GM12872 (cell line): ENCODE measurements around the gene TP53BP2.

ENCODE experiments used
- TF ChIP-seq, protein P1 (sequence below): IDR thresholded peaks from 3 replicates; pipeline ENCODE4 v1.5.1; 2011; ENCODE audit warnings: low read depth, mild to moderate bottlenecking, low read length, moderate library complexity; ENCODE audit not compliant: insufficient read depth

The TP53BP2 gene

DNA sequence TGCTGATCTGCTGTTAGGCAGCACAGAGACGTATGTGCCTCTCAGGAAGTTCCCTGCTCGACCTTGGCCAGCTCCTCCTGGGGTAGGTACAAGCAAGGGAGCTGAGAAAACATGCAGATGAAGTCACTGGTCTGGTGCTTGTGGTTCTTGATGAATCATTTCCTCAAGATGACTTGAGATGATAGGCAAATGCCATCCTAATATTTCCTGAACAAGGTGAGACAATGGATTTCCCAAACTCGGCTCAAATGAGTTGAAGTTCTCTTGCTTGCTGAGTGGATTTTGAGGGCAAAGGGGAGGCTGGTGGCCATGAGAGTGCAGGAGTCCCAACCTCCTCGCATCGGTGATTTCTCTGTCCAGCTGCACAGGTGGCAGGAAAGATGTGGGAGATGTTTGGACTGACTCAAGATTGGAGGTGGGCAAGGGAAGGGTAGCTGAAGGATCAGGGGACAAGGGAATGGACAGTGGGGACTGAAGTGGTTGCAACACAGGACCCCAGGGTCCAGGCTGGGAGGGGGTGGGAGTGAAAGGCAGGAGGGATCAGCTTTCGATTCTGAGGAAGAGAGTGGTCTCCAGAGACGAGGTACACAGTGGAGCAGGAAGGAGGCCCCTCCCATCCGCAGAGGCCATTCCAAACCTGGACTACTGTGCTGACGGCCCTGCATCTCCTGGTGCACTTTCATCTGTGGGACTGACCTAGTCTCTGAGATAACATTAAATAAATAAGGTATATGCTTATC is 69.5 kb downstream of the TP53BP2 start:
- TF ChIP-seq, protein P1, sequence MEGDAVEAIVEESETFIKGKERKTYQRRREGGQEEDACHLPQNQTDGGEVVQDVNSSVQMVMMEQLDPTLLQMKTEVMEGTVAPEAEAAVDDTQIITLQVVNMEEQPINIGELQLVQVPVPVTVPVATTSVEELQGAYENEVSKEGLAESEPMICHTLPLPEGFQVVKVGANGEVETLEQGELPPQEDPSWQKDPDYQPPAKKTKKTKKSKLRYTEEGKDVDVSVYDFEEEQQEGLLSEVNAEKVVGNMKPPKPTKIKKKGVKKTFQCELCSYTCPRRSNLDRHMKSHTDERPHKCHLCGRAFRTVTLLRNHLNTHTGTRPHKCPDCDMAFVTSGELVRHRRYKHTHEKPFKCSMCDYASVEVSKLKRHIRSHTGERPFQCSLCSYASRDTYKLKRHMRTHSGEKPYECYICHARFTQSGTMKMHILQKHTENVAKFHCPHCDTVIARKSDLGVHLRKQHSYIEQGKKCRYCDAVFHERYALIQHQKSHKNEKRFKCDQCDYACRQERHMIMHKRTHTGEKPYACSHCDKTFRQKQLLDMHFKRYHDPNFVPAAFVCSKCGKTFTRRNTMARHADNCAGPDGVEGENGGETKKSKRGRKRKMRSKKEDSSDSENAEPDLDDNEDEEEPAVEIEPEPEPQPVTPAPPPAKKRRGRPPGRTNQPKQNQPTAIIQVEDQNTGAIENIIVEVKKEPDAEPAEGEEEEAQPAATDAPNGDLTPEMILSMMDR: no peak

DNA sequence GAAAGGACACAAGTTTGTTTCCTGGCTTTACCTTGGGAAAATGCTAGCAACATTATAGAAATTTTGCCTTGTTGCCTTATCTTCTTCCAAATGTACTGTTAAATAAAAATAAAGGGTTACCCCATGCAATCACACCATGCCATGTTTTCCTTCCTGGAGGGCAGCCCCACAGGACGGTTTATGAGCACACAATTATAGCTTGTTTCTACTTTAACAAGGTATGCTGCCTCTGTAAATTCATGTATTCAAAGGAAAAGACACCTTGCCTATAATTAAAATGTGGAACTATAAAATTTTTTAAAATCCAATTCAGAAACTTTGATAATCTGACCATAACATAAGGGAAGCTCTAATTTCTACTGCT is 70.1 kb downstream of the TP53BP2 start:
- TF ChIP-seq, protein P1: no peak

DNA sequence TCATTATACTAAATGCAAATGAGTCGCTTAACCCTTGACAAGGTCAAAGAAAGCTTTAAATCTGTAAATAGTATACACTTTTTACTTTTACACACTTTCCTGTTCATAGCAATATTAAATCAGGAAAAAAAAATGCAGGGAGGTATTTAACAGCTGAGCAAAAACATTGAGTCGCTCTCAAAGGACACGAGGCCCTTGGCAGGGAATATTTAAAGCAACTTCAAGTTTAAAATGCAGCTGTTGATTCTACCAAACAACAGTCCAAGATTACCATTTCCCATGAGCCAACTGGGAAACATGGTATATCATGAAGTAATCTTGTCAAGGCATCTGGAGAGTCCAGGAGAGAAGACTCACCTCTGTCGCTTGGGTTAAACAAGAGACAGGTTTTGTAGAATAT is 70.7 kb downstream of the TP53BP2 start:
- TF ChIP-seq, protein P1: no peak

DNA sequence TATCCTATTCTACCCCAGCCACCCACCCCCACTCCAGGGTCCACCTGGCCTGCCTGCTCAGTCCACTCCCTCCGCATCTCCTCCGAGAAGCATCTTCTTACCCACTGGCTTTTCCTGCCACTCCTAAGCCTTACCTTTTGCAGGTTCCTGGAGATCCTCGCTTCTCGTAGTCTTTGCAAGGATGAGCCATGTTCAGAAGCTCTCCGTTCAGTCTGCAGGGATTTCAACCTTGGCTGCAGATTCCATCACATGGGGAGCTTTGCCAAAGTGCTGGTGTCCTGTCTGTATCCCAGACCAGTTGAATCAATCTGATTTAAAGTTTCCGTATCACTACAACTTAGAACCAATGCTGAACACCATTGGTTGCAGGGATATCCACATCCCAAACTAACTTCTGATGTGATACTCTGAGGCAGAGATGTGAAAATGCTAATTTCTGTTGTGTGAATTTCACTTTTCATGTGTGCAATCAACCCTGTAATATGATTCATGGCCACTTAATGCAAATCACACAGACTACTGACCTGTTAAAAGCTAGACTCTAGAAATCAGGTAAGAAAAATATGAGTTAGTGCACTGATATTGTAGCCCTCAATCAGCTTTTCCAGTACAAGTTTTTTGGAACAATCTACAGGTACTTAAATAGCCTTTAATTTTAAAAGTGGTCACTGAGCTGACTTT is 71.5 kb downstream of the TP53BP2 start:
- TF ChIP-seq, protein P1: no peak

DNA sequence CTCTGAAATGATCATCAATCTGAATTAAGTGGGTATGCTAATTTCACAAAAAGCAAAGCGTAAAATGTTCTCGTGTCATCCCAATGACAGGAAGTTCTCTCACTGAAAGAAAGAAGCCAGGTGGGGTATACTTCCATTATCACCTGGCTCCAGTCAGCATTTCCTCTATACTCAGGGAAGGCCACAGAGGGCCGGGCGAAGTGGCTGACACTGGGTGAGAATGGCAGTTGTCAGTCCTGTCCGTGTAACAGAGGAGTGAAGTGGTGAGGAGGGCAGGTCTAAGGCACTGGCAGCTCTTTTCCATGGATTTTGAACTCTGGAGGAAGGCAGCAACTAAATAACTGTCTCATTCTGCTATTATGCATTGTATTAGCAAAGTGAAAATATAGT is 73.0 kb downstream of the TP53BP2 start:
- TF ChIP-seq, protein P1: no peak

DNA sequence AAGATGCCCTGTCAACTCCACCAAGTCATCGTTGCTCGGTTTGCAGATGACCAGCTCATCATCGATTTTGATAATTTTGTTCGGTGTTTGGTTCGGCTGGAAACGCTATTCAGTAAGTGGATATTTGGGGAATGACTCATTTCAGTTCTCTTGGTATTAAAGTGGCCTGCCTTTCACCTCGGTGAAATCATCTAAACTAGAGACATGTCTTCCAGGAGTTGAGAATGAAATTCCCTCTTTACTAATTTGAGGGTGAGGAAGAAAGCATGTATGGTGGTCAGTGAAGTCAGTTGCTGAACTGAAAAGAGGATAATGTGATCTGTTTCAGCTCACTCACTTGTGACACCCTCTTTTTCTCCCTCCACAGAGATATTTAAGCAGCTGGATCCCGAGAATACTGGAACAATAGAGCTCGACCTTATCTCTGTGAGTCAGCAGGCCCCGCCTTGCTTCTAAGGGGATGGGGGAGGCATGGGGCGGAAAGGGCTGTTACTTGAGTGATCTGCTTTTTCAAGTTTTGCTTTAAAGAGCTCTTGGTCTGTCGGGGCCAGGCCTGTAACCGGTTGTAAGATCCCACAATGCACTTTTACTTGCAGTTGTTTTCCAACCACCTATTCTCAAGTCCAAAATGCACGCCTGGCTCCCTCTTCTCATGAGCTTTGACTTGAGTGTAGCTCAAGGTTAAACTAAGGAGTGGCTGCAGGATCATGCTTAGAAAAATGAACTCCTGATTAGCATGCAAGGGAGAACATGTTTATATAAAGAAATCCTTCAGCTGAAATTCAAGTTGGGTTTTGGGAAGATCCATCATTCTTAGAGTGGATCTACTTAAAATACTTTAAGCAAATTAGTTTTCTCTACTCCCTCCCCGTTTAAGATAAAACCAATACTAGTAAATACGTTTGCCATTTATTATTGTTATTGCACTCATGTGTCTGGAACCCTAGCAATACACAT is 73.7 kb downstream of the TP53BP2 start:
- TF ChIP-seq, protein P1: no peak

DNA sequence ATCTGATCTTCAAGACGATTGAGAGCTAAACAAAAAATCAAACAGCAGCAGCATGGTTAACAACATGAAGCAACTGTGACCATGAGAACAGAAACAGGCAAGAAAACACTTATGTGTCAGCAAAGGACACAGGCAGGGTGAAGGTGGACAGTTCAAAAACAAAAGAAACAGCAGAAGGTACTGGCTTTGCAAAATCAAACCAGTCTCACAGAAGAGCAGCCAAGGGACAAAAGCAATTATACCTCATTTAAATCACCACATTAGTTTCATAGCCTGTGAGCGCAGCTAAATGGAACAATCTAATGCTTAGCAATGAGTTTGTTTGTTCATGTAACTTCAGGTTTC is 74.3 kb downstream of the TP53BP2 start:
- TF ChIP-seq, protein P1: no peak
